A549 (cell line): ENCODE data around the gene PANX2. TPM values are rescaled to one million over a fixed set of nuclear protein-coding genes. Genes with fewer than 3 reads are reported as not detected.
"Not testable (repeated sequence)": the region's sequence is repeated elsewhere in the genome, so short reads cannot be mapped to it uniquely, and the experiment has no call there.

Source experiments
- ATAC-seq, 2 experiments: fragments of 200-7000 bp in 1 of 2; fragments of >200 bp in 1 of 2; cut with Nextera tagmentation in 1 of 2; cut with Tn5 transposase in 1 of 2; 3 replicates each; pipeline versions ENCODE4 v1.8.0 to v1.9.1; 2018 to 2020; ENCODE audit warnings: mild to moderate bottlenecking in 1 of 2, moderate library complexity in 1 of 2
- CTCF ChIA-PET: fragments of 300-600 bp; sonication (Branson Sonifier 250); formaldehyde crosslinking; extraction: SDS; loops from one replicate; lab custom pipeline; 2021; ENCODE audit warnings: antibody characterized with exemption, inconsistent platforms; lab: Yijun Ruan, JAX
- POLR2A ChIA-PET: fragments of 350-600 bp; formaldehyde crosslinking; extraction: SDS; loops from one replicate; lab custom pipeline; 2021; ENCODE audit warnings: antibody characterized with exemption, inconsistent platforms; lab: Yijun Ruan, JAX
- DNase-seq, 2 experiments: peaks; one replicate each; pipeline versions ENCODE4 v3.0.0 to v3.0.0-alpha.2; 2011 to 2016; ENCODE audit warnings: low read depth in 1 of 2, low spot score in 1 of 2
- FAIRE-seq: peaks from 2 replicates; lab custom pipeline; 2011; peaks lifted over from hg19 to GRCh38; lab: Jason Lieb, UNC
- H3K27ac ChIP-seq, 2 experiments: fragments of >200 bp; sonication (Bioruptor Twin); formaldehyde crosslinking; 3 replicates each; pipeline ENCODE4 v1.5.1; 2016 to 2017
- H3K4me1 ChIP-seq: fragments of >200 bp; sonication (Bioruptor Twin); formaldehyde crosslinking; 3 replicates; pipeline ENCODE4 v1.6.1; 2016
- H3K4me2 ChIP-seq: fragments of >200 bp; sonication (Bioruptor Twin); formaldehyde crosslinking; 3 replicates; pipeline ENCODE4 v1.6.1; 2016
- H3K4me3 ChIP-seq: fragments of >200 bp; sonication (Bioruptor Twin); formaldehyde crosslinking; 3 replicates; pipeline ENCODE4 v1.5.1; 2016
- H3K9me3 ChIP-seq: fragments of >200 bp; sonication (Bioruptor Twin); formaldehyde crosslinking; 3 replicates; pipeline ENCODE4 v1.6.1; 2016
- BHLHE40 ChIP-seq: IDR thresholded peaks from 2 replicates; pipeline ENCODE4 v1.6.1; 2012; ENCODE audit warnings: low read depth, low read length, inconsistent platforms
- CEBPB ChIP-seq, 2 experiments: fragments of >200 bp in 1 of 2; sonication (Bioruptor Twin) in 1 of 2; formaldehyde crosslinking in 1 of 2; IDR thresholded peaks; 2 replicates each; pipeline ENCODE4 v1.6.1; 2012 to 2016
- EHMT2 ChIP-seq: fragments of 200-600 bp; sonication (generic); IDR thresholded peaks from 2 replicates; pipeline ENCODE4 v1.6.1; 2016; ENCODE audit warnings: antibody characterized with exemption, low read depth, mild to moderate bottlenecking, moderate library complexity
- ESRRA ChIP-seq: fragments of 150-350 bp; IDR thresholded peaks from 2 replicates; pipeline ENCODE4 v1.6.1; 2014; ENCODE audit warnings: mild to moderate bottlenecking, low read length, borderline replicate concordance
- FOSL2 ChIP-seq, 2 experiments: fragments of 450-650 bp in 1 of 2; fragments of >200 bp in 1 of 2; sonication (Bioruptor Twin) in 1 of 2; formaldehyde crosslinking; IDR thresholded peaks; 2 replicates each; pipeline versions ENCODE4 v1.5.0 to v1.6.1; 2016 to 2020; ENCODE audit warnings: mild to moderate bottlenecking in 1 of 2, moderate library complexity in 1 of 2
- KDM5A ChIP-seq: fragments of 200-600 bp; sonication (generic); IDR thresholded peaks from 2 replicates; pipeline ENCODE4 v1.6.1; 2016; ENCODE audit warnings: antibody characterized with exemption, mild to moderate bottlenecking
- NPAS2 ChIP-seq: fragments of 250-450 bp; sonication (Bioruptor Pico); IDR thresholded peaks from 2 replicates; pipeline ENCODE4 v1.8.0; 2022; ENCODE audit warnings: mild to moderate bottlenecking, moderate library complexity, borderline replicate concordance
- SREBF2 ChIP-seq: fragments of 450-650 bp; IDR thresholded peaks from 2 replicates; pipeline ENCODE4 v1.6.1; 2014; ENCODE audit warnings: mild to moderate bottlenecking, moderate library complexity
- ZNF302 ChIP-seq: fragments of 250-450 bp; sonication (Bioruptor Pico); IDR thresholded peaks from 2 replicates; pipeline ENCODE4 v1.9.0; 2021; ENCODE audit warnings: inconsistent platforms, mild to moderate bottlenecking, moderate library complexity
- WGBS: methylation state at CpG from one replicate; pipeline ENCODE4 v1.1.6; 2017; ENCODE audit errors: missing lambda C conversion rate; 5-methylcytosine and 5-hydroxymethylcytosine counted together
- polyA plus RNA-seq, 4 experiments: library from polyadenylated mRNA; depleted of rRNA in 3 of 4; stranded (reverse); fragments of >200 nt; fragmentation: RNase III in 1 of 4; extraction: RNeasy Plus Mini Kit Qiagen cat#74134 plus additional on column Dnase treatment in 1 of 4; gene quantifications; 2 replicates in 3 of 4; 3 replicates in 1 of 4; pipeline ENCODE4 v1.2.3, GENCODE V29; 2011 to 2017
- TF ChIP-seq, protein P1 (sequence below): fragments of >200 bp; sonication (Bioruptor Twin); formaldehyde crosslinking; IDR thresholded peaks from 3 replicates; pipeline ENCODE4 v1.6.1; 2016
- TF ChIP-seq, protein P2 (sequence below): fragments of 150-350 bp; IDR thresholded peaks from 2 replicates; pipeline ENCODE4 v1.6.1; 2014; ENCODE audit warnings: low read depth, mild to moderate bottlenecking, low read length
- TF ChIP-seq, protein P3 (sequence below): IDR thresholded peaks from 2 replicates; pipeline ENCODE4 v1.6.1; 2012

The PANX2 gene
- polyA plus RNA-seq, 2 of the 4 experiments (the other 2 are of a cell fraction), result 1.6 to 4.4 TPM

DNA sequence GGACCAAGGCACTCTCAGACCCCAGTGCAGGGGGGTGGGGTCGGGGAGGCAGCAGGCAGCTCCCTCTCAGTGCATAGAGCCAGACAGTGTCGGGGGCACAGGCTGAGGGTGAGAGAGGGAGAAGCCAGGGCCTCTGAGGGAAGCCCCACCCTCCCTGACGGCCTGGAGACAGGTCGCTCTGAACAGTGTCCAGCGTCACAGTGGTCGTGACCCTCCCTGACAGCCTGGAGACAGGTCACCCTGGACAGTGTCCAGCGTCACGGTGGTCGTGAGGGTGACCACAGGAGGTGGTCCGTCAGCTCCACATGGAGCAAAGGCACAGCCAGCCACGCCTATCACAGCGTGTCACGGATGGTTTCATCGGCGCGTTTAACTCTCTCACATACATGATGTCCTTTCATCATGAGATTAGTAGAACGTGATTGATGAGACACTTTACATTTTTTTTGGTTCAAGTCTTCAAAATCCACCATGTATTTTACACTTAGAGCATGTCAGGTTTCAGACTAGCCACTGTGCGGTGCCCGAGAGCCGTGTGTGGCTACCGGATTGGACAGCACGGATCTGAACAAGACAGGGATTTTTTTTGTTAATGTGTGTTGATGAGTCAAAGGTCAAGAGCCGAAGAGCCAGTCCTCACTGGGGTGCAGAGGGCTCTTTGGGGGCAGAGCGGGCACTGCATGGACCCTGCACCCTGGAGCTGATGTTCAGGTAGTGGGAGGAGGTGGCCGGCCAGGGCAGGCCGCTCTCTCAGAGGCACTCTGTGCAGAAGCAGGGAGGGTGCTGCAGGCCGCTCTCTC lies 23.9 kb upstream of the PANX2 start (continued):
- TF ChIP-seq, protein P1, sequence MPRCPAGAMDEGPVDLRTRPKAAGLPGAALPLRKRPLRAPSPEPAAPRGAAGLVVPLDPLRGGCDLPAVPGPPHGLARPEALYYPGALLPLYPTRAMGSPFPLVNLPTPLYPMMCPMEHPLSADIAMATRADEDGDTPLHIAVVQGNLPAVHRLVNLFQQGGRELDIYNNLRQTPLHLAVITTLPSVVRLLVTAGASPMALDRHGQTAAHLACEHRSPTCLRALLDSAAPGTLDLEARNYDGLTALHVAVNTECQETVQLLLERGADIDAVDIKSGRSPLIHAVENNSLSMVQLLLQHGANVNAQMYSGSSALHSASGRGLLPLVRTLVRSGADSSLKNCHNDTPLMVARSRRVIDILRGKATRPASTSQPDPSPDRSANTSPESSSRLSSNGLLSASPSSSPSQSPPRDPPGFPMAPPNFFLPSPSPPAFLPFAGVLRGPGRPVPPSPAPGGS, result no peak
- TF ChIP-seq ZNF302 (CRISPR knock-in tag) (no peak), NPAS2 (CRISPR knock-in tag) (no peak), CEBPB (IDR thresholded peaks at IDR 0.05) (no peak), KDM5A (no peak)

DNA sequence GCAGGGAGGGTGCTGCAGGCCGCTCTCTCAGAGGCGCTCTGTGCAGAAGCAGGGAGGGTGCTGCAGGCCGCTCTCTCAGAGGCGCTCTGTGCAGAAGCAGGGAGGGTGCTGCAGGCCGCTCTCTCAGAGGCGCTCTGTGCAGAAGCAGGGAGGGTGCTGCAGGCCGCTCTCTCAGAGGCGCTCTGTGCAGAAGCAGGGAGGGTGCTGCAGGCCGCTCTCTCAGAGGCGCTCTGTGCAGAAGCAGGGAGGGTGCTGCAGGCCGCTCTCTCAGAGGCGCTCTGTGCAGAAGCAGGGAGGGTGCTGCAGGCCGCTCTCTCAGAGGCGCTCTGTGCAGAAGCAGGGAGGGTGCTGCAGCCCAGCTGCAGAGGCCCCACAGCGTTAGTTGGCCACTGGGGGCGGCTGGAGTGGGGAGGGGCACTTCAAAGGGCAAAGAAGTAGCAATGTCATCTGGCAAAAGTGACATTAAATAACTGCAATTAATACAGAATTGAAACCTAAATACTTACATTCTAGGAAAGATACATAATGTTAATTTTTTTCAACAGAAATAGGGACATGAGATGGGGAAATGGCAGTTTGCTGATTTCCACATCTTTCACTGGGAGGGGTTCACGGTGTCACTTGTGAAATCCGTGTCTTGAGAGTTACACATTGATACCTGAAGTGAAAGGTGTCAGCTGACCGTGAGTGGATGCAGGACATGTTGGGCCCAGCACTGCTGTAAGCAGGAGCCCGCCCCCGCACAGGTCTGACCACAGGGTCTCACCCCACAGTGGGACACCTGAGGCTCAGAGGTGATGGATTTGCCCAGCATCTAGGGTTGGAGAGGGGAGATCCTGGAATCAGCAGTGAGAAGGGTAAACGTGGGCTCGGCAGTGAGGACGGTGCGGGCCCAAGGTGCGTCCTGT lies 23.0 kb upstream of the PANX2 start:
- POLR2A ChIA-PET, H3K9me3 ChIP-seq, H3K4me1 ChIP-seq, H3K4me2 ChIP-seq, H3K27ac ChIP-seq, FAIRE-seq, ATAC-seq, DNase-seq, H3K4me3 ChIP-seq: not testable (repeated sequence)
- 83% methylated on average over 11 of the region's 26 CpGs for WGBS
- CTCF ChIA-PET, result interaction anchor here (0.5 to 7.3 kb wide), 17 partner anchors 9 to 104 kb away, joined by 3 to 32 read pairs (median 9); partner anchors contain the start of gene HDAC10

DNA sequence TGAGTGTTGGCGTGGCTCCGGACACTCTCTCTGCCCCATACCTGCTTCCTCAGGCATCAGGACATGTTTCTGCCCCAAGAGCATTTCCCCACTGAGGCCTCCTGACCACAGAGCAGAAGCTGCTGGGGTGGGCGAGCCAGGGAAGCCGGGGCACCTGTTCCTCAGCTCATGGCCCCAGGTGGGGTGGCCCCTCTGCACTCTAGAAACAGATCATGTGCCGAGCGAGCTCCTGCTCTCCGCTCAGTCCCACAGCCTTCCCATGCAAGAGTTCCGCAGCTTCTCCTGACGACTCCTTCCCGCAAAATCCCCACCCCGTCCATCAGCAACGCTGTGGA lies 22.4 kb upstream of the PANX2 start:
- H3K9me3 ChIP-seq, result no peaks in the 10 kb centered on the region
- WGBS, result 85% methylated on average over 12 of the region's 12 CpGs
- DNase-seq (no peak), ATAC-seq (no peak), FAIRE-seq (no peak)
- no peak overlapping the region for H3K4me3 ChIP-seq
- H3K27ac ChIP-seq, result no peak overlapping the region
- ChIA-PET CTCF (interaction anchor here (0.7 to 7.3 kb wide), 22 partner anchors 10 to 292 kb away, joined by 3 to 32 read pairs (median 8); partner anchors contain the start of gene HDAC10), POLR2A (no interaction called here)
- TF ChIP-seq ESRRA (no peak), CEBPB (IDR thresholded peaks at IDR 0.05) (no peak), NPAS2 (CRISPR knock-in tag) (no peak), BHLHE40 (no peak), SREBF2 (no peak), FOSL2 (IDR thresholded peaks at IDR 0.05) (no peak), FOSL2 (CRISPR knock-in tag; IDR thresholded peaks at IDR 0.05) (no peak), EHMT2 (no peak)
- TF ChIP-seq, protein P2, sequence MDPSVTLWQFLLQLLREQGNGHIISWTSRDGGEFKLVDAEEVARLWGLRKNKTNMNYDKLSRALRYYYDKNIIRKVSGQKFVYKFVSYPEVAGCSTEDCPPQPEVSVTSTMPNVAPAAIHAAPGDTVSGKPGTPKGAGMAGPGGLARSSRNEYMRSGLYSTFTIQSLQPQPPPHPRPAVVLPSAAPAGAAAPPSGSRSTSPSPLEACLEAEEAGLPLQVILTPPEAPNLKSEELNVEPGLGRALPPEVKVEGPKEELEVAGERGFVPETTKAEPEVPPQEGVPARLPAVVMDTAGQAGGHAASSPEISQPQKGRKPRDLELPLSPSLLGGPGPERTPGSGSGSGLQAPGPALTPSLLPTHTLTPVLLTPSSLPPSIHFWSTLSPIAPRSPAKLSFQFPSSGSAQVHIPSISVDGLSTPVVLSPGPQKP, result no peak
- TF ChIP-seq, protein P3, sequence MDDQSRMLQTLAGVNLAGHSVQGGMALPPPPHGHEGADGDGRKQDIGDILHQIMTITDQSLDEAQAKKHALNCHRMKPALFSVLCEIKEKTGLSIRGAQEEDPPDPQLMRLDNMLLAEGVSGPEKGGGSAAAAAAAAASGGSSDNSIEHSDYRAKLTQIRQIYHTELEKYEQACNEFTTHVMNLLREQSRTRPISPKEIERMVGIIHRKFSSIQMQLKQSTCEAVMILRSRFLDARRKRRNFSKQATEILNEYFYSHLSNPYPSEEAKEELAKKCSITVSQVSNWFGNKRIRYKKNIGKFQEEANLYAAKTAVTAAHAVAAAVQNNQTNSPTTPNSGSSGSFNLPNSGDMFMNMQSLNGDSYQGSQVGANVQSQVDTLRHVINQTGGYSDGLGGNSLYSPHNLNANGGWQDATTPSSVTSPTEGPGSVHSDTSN, result no peak
- H3K4me2 ChIP-seq, result no peak overlapping the region
- H3K4me1 ChIP-seq, result no peaks in the 10 kb centered on the region
